ENCODE measurements around the gene SPACA6.
"Not testable (repeated sequence)": the region's sequence is repeated elsewhere in the genome, so short reads cannot be mapped to it uniquely, and the experiment has no call there.

SPACA6 gene

GRCh38 chr19:51721905-51722304 is 28.8 kb downstream of the SPACA6 start:
- WGBS, 2 experiments (ENCODE audit: insufficient coverage in 2 of 2) = 50 to 74% methylated on average over 2 to 4 of the region's 7 CpGs
- no peak overlapping the region for H3K4me3 ChIP-seq (ENCODE audit: extremely low read depth, insufficient read depth, low read length, poor library complexity, severe bottlenecking)
- no peaks in the 10 kb centered on the region for H3K4me1 ChIP-seq (ENCODE audit: control insufficient read depth, insufficient read depth, low read length, poor library complexity, severe bottlenecking)
- H3K36me3 ChIP-seq (ENCODE audit: control insufficient read depth, insufficient read depth, low read length) = no peaks in the 10 kb centered on the region
- no peaks in the 10 kb centered on the region for H3K9me3 ChIP-seq (ENCODE audit: control insufficient read depth, low read length)
- H3K27ac ChIP-seq (ENCODE audit: low read depth, low read length, severe bottlenecking) = no peak overlapping the region

- no peak overlapping the region for H3K4me3 ChIP-seq (ENCODE audit: extremely low read depth, insufficient read depth, low read length, poor library complexity, severe bottlenecking)
- H3K4me1 ChIP-seq (ENCODE audit: control insufficient read depth, insufficient read depth, low read length, poor library complexity, severe bottlenecking) = no peaks in the 10 kb centered on the region
- H3K36me3 ChIP-seq (ENCODE audit: control insufficient read depth, insufficient read depth, low read length) = no peaks in the 10 kb centered on the region
- 80 to 100% methylated on average over 1 of the region's 2 CpGs for WGBS, 2 experiments (ENCODE audit: insufficient coverage in 2 of 2)
- H3K9me3 ChIP-seq (ENCODE audit: control insufficient read depth, low read length) = no peaks in the 10 kb centered on the region
- no peak overlapping the region for H3K27ac ChIP-seq (ENCODE audit: low read depth, low read length, severe bottlenecking)
Measured at GRCh38 chr19:51722492-51722891, 29.4 kb downstream of the SPACA6 start.

DNA sequence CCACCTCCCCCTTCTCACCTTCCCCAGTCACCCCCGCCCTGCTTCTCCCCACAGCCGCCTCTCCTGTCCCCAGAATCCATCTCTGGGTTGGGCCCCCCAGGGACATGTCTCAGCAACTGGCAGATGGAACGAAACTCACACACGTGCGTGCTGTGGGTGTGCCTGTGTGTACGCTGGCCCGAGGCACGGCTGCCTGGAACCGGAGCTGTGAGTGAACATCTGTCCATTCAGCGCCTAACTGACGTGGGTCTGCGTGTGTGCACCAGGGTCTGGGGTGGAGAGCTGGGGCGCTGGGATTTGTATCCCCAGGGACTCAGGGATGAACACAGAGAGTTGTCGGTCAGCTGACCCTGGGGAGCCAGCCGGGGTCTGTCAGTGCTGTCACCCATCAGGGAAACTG is 31.4 kb downstream of the SPACA6 start:
- H3K4me1 ChIP-seq (ENCODE audit: control insufficient read depth, insufficient read depth, low read length, poor library complexity, severe bottlenecking) = no peaks in the 10 kb centered on the region
- 84 to 91% methylated on average over 13 of the region's 15 CpGs for WGBS, 2 experiments (ENCODE audit: insufficient coverage in 2 of 2)

DNA sequence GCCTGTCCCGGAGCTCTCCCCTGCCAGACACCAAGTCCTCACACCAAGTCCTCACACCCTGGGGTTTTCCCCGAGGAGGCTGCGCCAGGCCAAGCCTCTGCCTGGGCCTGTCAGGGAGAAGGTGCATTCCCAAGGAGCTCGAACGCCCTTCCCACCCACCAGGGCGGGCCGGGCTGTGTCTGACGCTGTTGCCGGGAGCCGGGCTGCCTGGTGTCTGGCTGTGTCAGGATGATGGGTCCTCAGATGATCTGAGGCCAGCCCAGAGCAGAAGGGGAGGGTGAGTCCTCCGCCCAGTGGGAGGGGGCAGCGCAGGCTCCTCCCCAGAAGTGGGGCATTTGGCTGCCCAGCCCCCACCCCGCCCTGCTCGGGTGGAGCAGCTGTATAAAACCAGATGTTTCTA is 32.9 kb downstream of the SPACA6 start:
- no peaks in the 10 kb centered on the region for H3K4me1 ChIP-seq (ENCODE audit: control insufficient read depth, insufficient read depth, low read length, poor library complexity, severe bottlenecking)
- no peak overlapping the region for H3K27ac ChIP-seq (ENCODE audit: low read depth, low read length, severe bottlenecking)
- no peaks in the 10 kb centered on the region for H3K9me3 ChIP-seq (ENCODE audit: control insufficient read depth, low read length)
- H3K4me3 ChIP-seq (ENCODE audit: extremely low read depth, insufficient read depth, low read length, poor library complexity, severe bottlenecking) = no peak overlapping the region
- no peaks in the 10 kb centered on the region for H3K36me3 ChIP-seq (ENCODE audit: control insufficient read depth, insufficient read depth, low read length)
- WGBS, 2 experiments (ENCODE audit: insufficient coverage in 2 of 2) = 53 to 77% methylated on average over 8 to 12 of the region's 14 CpGs

More for the DNA sequence above, 31.4 kb downstream of the SPACA6 start:
- Histone ChIP-seq H3K4me3 (ENCODE audit: extremely low read depth, insufficient read depth, low read length, poor library complexity, severe bottlenecking) (no peak overlapping the region), H3K27ac (ENCODE audit: low read depth, low read length, severe bottlenecking) (no peak overlapping the region), H3K9me3 (ENCODE audit: control insufficient read depth, low read length) (no peaks in the 10 kb centered on the region), H3K36me3 (ENCODE audit: control insufficient read depth, insufficient read depth, low read length) (no peaks in the 10 kb centered on the region)

DNA sequence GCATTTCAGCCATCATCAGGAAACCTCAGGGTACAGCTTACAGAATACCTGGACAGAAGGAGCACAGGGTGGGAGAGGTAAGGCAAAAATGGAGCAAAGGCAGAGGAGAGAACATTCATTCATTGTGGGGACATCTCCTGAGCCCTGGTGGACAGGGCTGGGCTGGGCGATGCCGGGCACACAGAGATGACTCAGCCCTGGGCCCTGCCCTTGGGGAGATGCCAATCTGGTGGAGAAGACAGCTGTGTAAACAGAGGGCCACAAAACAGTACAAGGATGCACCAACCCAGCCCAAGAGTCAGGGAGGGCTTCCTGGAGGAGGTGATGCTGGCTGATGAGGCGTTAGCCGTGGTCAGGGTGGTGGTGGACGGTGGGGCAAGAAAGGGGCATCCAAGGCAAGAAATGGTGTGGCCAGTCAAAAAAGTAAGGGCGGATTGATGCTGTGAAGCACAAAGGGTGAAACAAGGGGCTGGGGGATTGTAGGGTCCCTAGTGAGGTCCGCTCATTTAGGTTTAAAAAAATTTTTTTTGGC is 34.3 kb downstream of the SPACA6 start:
- no peaks in the 10 kb centered on the region for H3K9me3 ChIP-seq (ENCODE audit: control insufficient read depth, low read length)
- WGBS, 2 experiments (ENCODE audit: insufficient coverage in 2 of 2) = 82 to 84% methylated on average over 5 to 7 of the region's 7 CpGs
- no peak overlapping the region for H3K27ac ChIP-seq (ENCODE audit: low read depth, low read length, severe bottlenecking)
- no peaks in the 10 kb centered on the region for H3K4me1 ChIP-seq (ENCODE audit: control insufficient read depth, insufficient read depth, low read length, poor library complexity, severe bottlenecking)
- no peak overlapping the region for H3K4me3 ChIP-seq (ENCODE audit: extremely low read depth, insufficient read depth, low read length, poor library complexity, severe bottlenecking)
- no peaks in the 10 kb centered on the region for H3K36me3 ChIP-seq (ENCODE audit: control insufficient read depth, insufficient read depth, low read length)

DNA sequence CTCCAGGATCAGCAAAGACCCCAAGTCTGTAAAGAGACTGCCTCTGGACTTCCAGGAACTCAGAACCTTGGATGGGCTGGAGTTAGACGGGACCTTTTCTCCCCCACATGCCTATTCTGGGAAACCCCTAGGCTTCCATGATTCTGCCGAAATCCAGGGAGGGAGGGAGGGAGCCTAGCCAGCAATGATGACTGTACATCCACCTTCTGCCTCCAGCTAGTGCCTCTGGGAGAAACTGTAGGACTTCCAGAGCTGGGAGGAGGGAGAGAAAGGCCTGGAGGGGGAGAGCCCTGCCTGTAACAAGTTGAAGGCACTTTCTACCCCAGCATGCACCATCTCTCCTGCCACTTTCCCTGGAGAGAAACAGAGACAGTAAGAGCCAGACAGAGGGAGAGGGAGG is 36.7 kb downstream of the SPACA6 start:
- no CpG with 5 or more reads among the region's 2 CpGs for WGBS, 2 experiments (ENCODE audit: insufficient coverage in 2 of 2)
- no peaks in the 10 kb centered on the region for H3K4me1 ChIP-seq (ENCODE audit: control insufficient read depth, insufficient read depth, low read length, poor library complexity, severe bottlenecking)
- H3K4me3 ChIP-seq (ENCODE audit: extremely low read depth, insufficient read depth, low read length, poor library complexity, severe bottlenecking) = no peak overlapping the region
- no peaks in the 10 kb centered on the region for H3K9me3 ChIP-seq (ENCODE audit: control insufficient read depth, low read length)
- H3K27ac ChIP-seq (ENCODE audit: low read depth, low read length, severe bottlenecking) = no peak overlapping the region
- no peaks in the 10 kb centered on the region for H3K36me3 ChIP-seq (ENCODE audit: control insufficient read depth, insufficient read depth, low read length)

DNA sequence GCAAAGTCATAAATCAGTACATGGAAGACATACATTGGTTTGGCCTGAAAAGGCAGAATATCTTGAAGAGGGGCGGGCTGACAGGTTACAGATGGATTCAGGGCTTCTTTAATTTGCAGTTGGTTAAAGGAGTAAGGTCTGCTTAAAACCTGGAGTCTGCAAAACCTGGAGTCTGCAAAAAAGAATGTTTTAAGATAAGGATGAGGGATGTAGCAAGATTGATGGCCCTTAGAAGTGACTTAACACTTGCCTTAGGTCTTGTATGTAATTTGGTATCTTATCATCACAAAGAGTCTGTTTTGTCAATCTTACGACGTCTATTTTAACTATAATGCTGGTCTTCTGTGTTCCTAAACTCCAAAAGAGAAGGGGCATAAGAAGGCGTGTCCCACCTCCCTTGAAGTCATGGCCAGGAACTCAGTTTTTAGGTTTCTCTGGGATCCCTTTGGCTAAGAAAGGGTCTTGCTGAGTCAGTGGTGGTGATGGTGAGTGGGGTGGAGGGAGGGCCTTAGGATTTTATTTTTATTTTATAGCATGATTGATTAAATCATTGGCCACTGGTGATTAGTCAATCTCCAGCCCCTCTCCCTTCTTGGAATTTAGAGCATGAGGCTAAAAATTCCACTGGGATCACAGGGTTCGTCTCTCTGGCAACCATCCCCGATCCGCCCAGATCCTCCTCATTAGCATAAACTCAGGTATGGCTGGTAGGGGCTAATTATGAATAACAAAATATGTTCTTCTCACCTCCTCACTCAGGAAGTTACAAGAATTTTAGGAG is 40.8 kb downstream of the SPACA6 start:
- 47 to 87% methylated on average over 4 of the region's 7 CpGs for WGBS, 2 experiments (ENCODE audit: insufficient coverage in 2 of 2)
- no peak overlapping the region for H3K27ac ChIP-seq (ENCODE audit: low read depth, low read length, severe bottlenecking)
- H3K4me1 ChIP-seq (ENCODE audit: control insufficient read depth, insufficient read depth, low read length, poor library complexity, severe bottlenecking) = no peaks in the 10 kb centered on the region
- no peak overlapping the region for H3K4me3 ChIP-seq (ENCODE audit: extremely low read depth, insufficient read depth, low read length, poor library complexity, severe bottlenecking)
- H3K36me3 ChIP-seq (ENCODE audit: control insufficient read depth, insufficient read depth, low read length) = no peaks in the 10 kb centered on the region
- H3K9me3 ChIP-seq (ENCODE audit: control insufficient read depth, low read length) = no peaks in the 10 kb centered on the region

DNA sequence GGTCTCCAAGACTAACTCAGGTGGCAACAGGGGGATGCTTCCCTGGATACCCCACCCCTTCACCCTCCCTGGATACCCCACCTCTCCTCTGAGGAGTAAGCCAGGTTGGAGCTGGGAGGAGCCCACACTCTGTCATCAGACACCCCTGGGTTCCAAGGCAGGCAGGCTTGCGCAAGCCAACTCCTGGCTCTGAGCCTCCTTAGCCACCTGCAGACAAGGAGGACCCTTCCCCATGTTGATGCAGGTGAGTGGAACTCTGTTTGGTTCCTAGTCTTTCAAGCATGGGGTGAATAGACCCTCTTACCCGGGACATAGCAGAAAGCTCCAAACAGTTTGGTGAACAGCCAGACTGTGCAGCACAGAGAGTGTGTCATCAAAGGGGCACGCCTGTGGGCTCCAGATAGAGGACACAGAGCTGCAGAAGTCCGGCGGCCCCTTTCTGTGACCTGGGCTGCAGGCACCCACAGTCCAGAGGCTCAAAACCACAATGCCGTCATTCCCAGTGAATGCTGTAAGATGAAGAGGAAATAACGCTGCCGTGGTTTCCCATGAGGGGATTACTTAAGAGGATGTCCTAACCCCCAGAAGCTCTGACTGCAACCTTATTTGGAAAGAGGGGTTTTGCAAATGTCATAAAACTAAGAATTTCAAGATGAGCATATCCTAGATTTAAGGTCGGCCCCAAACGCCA is 42.8 kb downstream of the SPACA6 start:
- 92% methylated on average over 8 to 9 of the region's 10 CpGs for WGBS, 2 experiments (ENCODE audit: insufficient coverage in 2 of 2)
- no peaks in the 10 kb centered on the region for H3K4me1 ChIP-seq (ENCODE audit: control insufficient read depth, insufficient read depth, low read length, poor library complexity, severe bottlenecking)
- H3K9me3 ChIP-seq (ENCODE audit: control insufficient read depth, low read length) = no peaks in the 10 kb centered on the region
- no peak overlapping the region for H3K27ac ChIP-seq (ENCODE audit: low read depth, low read length, severe bottlenecking)
- no peaks in the 10 kb centered on the region for H3K36me3 ChIP-seq (ENCODE audit: control insufficient read depth, insufficient read depth, low read length)
- H3K4me3 ChIP-seq (ENCODE audit: extremely low read depth, insufficient read depth, low read length, poor library complexity, severe bottlenecking) = no peak overlapping the region

DNA sequence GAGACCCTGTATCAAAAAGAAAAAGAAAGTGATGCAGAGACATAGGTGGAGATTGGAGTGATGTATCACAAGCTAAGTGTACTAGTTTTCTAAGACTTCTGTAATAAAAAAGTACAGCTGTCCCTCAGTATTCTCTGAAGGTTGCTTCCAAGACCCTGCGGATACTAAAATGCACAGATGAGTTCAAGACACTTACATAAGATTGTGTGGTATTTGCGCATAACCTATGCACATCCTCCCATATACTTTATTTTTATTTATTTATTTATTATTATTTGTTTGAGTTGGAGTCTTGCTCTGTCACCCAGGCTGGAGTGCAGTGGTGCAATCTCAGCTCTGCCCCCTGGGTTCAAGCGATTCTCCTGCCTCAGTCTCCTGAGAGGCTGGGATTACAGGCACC is 44.3 kb downstream of the SPACA6 start:
- H3K9me3 ChIP-seq (ENCODE audit: control insufficient read depth, low read length) = no peaks in the 10 kb centered on the region
- no peak overlapping the region for H3K4me3 ChIP-seq (ENCODE audit: extremely low read depth, insufficient read depth, low read length, poor library complexity, severe bottlenecking)
- H3K4me1 ChIP-seq (ENCODE audit: control insufficient read depth, insufficient read depth, low read length, poor library complexity, severe bottlenecking) = no peaks in the 10 kb centered on the region
- H3K36me3 ChIP-seq (ENCODE audit: control insufficient read depth, insufficient read depth, low read length) = no peaks in the 10 kb centered on the region
- H3K27ac ChIP-seq (ENCODE audit: low read depth, low read length, severe bottlenecking) = no peak overlapping the region
- 60% methylated on average over 1 of the region's 3 CpGs; no CpG with 5 or more reads in 1 of the 2 experiments for WGBS, 2 experiments (ENCODE audit: insufficient coverage in 2 of 2)

- Histone ChIP-seq H3K36me3 (ENCODE audit: control insufficient read depth, insufficient read depth, low read length) (no peaks in the 10 kb centered on the region), H3K9me3 (ENCODE audit: control insufficient read depth, low read length) (no peaks in the 10 kb centered on the region), H3K4me1 (ENCODE audit: control insufficient read depth, insufficient read depth, low read length, poor library complexity, severe bottlenecking) (no peaks in the 10 kb centered on the region), H3K4me3 (ENCODE audit: extremely low read depth, insufficient read depth, low read length, poor library complexity, severe bottlenecking) (no peak overlapping the region), H3K27ac (ENCODE audit: low read depth, low read length, severe bottlenecking) (no peak overlapping the region)
- WGBS, 2 experiments (ENCODE audit: insufficient coverage in 2 of 2) = 60% methylated on average over 1 of the region's 2 CpGs; no CpG with 5 or more reads in 1 of the 2 experiments
Measured at GRCh38 chr19:51737924-51738323, 44.8 kb downstream of the SPACA6 start.

- WGBS, 2 experiments (ENCODE audit: insufficient coverage in 2 of 2) = 93 to 96% methylated on average over 8 to 9 of the region's 10 CpGs
- not testable (repeated sequence) for H3K27ac ChIP-seq (ENCODE audit: low read depth, low read length, severe bottlenecking); H3K4me1 ChIP-seq (ENCODE audit: control insufficient read depth, insufficient read depth, low read length, poor library complexity, severe bottlenecking); H3K9me3 ChIP-seq (ENCODE audit: control insufficient read depth, low read length); H3K36me3 ChIP-seq (ENCODE audit: control insufficient read depth, insufficient read depth, low read length); H3K4me3 ChIP-seq (ENCODE audit: extremely low read depth, insufficient read depth, low read length, poor library complexity, severe bottlenecking)
Measured at GRCh38 chr19:51738523-51738922, 45.4 kb downstream of the SPACA6 start.
